ENCODE results near the gene CSN2.

CSN2 gene

GRCh38 chr4:69920874-69921273, 44.7 kb downstream of the CSN2 start:
- DNase-seq (ENCODE audit: low read depth), result no peak
- no peak overlapping the region for H3K4me3 ChIP-seq (ENCODE audit: low read depth, low read length)
- no peak for TF ChIP-seq CTCF (IDR thresholded peaks at IDR 0.05; ENCODE audit: low read depth, low read length, missing control alignments)
- in situ Hi-C loops (cut with HindIII; ENCODE audit: low sequenced_read_pairs), result no loop called here

DNA sequence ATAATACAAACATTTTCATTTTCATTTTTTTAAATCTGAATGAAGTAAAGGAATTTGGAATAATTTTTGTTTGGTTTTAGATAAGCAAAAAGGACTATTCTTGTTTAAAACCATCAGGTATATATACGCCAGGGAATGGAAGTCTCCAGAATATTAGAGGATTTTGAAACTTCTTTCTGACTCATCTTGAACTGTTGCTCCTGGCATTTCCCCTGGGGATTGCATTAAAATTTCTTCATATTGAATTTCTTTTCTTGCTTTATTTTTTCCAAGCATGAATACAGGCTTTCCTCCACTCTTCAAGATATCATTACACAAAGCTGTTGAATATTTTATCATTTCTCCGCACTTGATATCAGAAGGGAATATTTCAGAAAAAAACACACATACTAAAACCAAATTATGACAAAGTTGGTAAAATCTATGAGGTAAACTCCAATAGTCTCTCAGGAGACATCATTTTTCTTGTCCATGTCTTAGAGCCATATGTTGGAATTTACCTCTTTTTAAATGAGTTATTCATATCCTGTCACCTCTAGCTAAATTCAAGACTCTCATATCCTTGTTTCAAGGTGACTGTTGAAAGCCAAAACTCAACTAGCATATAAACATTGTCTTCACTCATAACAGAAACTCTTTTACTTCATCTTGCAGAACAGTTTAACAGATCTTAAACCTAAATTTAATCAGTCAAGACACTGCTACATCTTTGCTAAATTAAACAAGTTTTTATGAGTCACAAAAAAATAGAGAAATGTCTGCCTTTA, 55.3 kb downstream of the CSN2 start:
- in situ Hi-C loops (cut with HindIII; ENCODE audit: low sequenced_read_pairs), result no loop called here
- TF ChIP-seq CTCF (IDR thresholded peaks at IDR 0.05; ENCODE audit: low read depth, low read length, missing control alignments), result no peak
- DNase-seq (ENCODE audit: low read depth), result no peak
- H3K4me3 ChIP-seq (ENCODE audit: low read depth, low read length), result no peak overlapping the region

DNA sequence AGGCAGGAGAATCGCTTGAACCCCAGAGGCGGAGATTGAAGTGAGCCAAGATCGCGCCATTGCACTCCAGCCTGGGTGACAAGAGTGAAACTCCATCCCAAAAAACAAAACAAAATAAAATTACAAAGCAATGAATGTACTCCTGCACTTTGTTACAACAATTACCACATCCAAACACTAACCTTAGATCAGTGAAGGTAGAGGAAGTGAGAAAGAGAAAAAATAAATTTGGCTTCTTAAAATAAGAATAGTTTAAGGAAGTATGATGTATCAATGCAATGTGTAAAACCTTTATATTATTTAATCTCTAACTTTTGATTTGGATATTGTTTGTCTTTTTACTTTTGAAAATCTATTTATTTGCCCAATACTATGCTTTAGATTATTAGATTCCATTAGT, 56.3 kb downstream of the CSN2 start:
- TF ChIP-seq CTCF (IDR thresholded peaks at IDR 0.05; ENCODE audit: low read depth, low read length, missing control alignments), result no peak
- no peak for DNase-seq (ENCODE audit: low read depth)
- in situ Hi-C loops (cut with HindIII; ENCODE audit: low sequenced_read_pairs), result no loop called here
- no peak overlapping the region for H3K4me3 ChIP-seq (ENCODE audit: low read depth, low read length)

- in situ Hi-C loops (cut with HindIII; ENCODE audit: low sequenced_read_pairs), result no loop called here
- no peak for DNase-seq (ENCODE audit: low read depth)
- no peak for TF ChIP-seq CTCF (IDR thresholded peaks at IDR 0.05; ENCODE audit: low read depth, low read length, missing control alignments)
- no peak overlapping the region for H3K4me3 ChIP-seq (ENCODE audit: low read depth, low read length)
These were observed 58.4 kb downstream of the CSN2 start for GRCh38 chr4:69907151-69907550.

Data from astrocyte of the cerebellum (primary cell).